PC-9 (cell line): ENCODE measurements around the gene CLTCL1.

Experiments used
- CTCF ChIP-seq: fragments of 200-600 bp; sonication (generic); conservative IDR thresholded peaks from 2 replicates; pipeline ENCODE4 v1.6.1; 2017; ENCODE audit warnings: mixed run types, antibody characterized with exemption, mild to moderate bottlenecking, moderate library complexity
- EZH2 ChIP-seq: fragments of 200-600 bp; sonication (generic); IDR thresholded peaks from 2 replicates; pipeline ENCODE4 v1.8.0; 2017; ENCODE audit warnings: antibody characterized with exemption, low read depth

DNA sequence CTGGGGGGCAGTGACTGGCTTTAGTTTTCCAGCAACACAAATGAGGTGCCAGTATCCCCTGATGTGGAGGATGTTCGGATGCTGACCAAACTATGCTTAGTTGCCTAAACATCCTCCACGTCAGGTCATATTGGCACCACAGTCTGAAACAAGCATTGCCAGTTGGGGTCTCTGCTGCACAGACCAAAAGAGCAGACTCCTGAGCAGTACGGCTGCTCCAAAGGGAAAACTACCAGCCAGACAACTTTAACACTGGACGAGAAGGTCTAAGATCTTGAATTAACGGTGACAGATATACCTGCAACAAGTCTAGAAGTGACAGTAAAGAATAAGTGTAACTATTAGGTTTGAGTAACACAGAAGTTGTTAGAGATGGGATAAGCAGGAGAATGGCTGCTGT, 40.5 kb upstream of the CLTCL1 start:
- no peak for TF ChIP-seq EZH2
- TF ChIP-seq CTCF, result no peak
